Endodermal cell (in vitro differentiated cells): ENCODE measurements around the gene SMIM28. TPM values are rescaled to one million over a fixed set of nuclear protein-coding genes. Genes with fewer than 3 reads are reported as not detected.

ENCODE experiments used
- DNase-seq: peaks from one replicate; pipeline ENCODE4 v3.0.0-alpha.2; 2017
- H3K27ac ChIP-seq: 2 replicates; pipeline ENCODE4 v1.5.1; 2013; ENCODE audit warnings: mild to moderate bottlenecking, low read depth, low read length, moderate library complexity
- H3K27me3 ChIP-seq: 2 replicates; pipeline ENCODE4 v1.6.1; 2013; ENCODE audit warnings: mild to moderate bottlenecking, low read length, moderate library complexity; ENCODE audit not compliant: insufficient read depth, control insufficient read depth, poor library complexity, severe bottlenecking
- H3K36me3 ChIP-seq: 2 replicates; pipeline ENCODE4 v1.7.0; 2013; ENCODE audit warnings: mild to moderate bottlenecking, low read length, moderate library complexity; ENCODE audit not compliant: control insufficient read depth, insufficient read depth
- H3K4me1 ChIP-seq: one replicate; pipeline ENCODE4 v1.7.0; 2013; ENCODE audit warnings: low read length; ENCODE audit not compliant: control insufficient read depth, insufficient read depth
- H3K4me3 ChIP-seq: 2 replicates; pipeline ENCODE4 v1.5.1; 2013; ENCODE audit warnings: mild to moderate bottlenecking, low read length, moderate library complexity
- H3K9ac ChIP-seq: 2 replicates; pipeline ENCODE4 v1.6.1; 2013; ENCODE audit warnings: mild to moderate bottlenecking, low read length, moderate library complexity; ENCODE audit not compliant: poor library complexity, severe bottlenecking; ENCODE audit errors: extremely low read depth
- H3K9me3 ChIP-seq: 2 replicates; pipeline ENCODE4 v1.6.1; 2013; ENCODE audit warnings: mild to moderate bottlenecking, low read length, moderate library complexity; ENCODE audit not compliant: control insufficient read depth
- H3K27ac Mint-ChIP-seq: 2 replicates; pipeline ENCODE4 v1.8.0; 2020; ENCODE audit warnings: mixed read lengths
- H3K27me3 Mint-ChIP-seq: 2 replicates; pipeline ENCODE4 v1.8.0; 2021; ENCODE audit warnings: mild to moderate bottlenecking, mixed read lengths; ENCODE audit not compliant: insufficient read depth
- H3K36me3 Mint-ChIP-seq: 2 replicates; pipeline ENCODE4 v1.8.0; 2020; ENCODE audit warnings: low read depth, mixed read lengths
- H3K4me1 Mint-ChIP-seq: 2 replicates; pipeline ENCODE4 v1.8.0; 2020; ENCODE audit warnings: mixed read lengths
- H3K4me3 Mint-ChIP-seq: 2 replicates; pipeline ENCODE4 v1.8.0; 2020; ENCODE audit warnings: mild to moderate bottlenecking, moderate library complexity, mixed read lengths
- H3K9me3 Mint-ChIP-seq: 2 replicates; pipeline ENCODE4 v1.8.0; 2020; ENCODE audit warnings: mild to moderate bottlenecking, mixed read lengths
- WGBS, 2 experiments: methylation state at CpG; one replicate each; pipeline versions ENCODE4 v1.1.5 to v1.1.7; 2013; ENCODE audit warnings: missing lambda C conversion rate in 2 of 2, mixed read lengths in 1 of 2; ENCODE audit not compliant: insufficient coverage in 1 of 2, insufficient read length in 1 of 2; 5-methylcytosine and 5-hydroxymethylcytosine counted together
- total RNA-seq, 2 donors: library from RNA; stranded (reverse); fragmentation: NEBNext Ultra II Directional in 1 of 2; extraction: Animal tissue kit (Norgen Biotek cat#: 25700) in 1 of 2; gene quantifications; 2 replicates in 1 of 2; 3 replicates in 1 of 2; pipeline ENCODE4 v1.2.1, GENCODE V29; 2021
- TF ChIP-seq, protein P1 (sequence below): fragments of 200-600 bp; sonication (generic); conservative IDR thresholded peaks from 2 replicates; pipeline ENCODE4 v1.5.0; 2021; ENCODE audit warnings: antibody characterized with exemption, mild to moderate bottlenecking

The SMIM28 gene
- total RNA-seq, 2 donors from 2014 or later: 0.33 TPM; not detected in 1

DNA sequence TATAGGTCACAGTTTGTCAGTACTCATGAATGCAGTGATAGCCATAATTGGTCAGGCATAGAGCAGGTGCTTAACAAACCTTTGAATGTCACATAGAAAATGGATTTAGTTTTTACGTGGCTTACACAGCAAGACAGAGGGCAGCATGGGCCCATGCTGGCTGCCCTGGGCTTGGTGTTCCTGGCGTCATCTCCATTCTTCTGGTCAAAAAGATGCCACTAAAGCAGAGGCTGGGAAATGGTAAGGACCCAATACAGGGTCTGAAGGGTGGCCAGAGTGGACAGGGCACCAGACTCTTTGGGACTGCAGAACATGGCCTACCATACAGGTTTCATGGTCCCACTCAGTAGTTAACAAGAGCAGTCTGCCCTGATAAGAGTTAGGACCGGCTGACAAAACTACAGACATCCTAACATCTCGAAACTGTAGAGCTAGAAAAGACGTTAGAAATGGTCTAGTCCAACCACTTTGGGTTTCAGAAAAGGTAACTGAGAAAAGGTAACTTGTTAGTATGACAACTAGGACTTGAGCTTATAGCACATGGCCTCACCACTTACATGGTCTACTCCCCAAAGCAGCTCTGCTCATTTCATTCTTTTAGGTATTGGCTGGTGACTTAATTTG lies 48.9 kb downstream of the SMIM28 start:
- Histone ChIP-seq H3K9ac (no peak overlapping the region), H3K4me1 (no peaks in the 10 kb centered on the region), H3K36me3 (peaks cover 14% of the 10 kb centered on the region), H3K27ac (no peak overlapping the region), H3K4me3 (no peak overlapping the region), H3K9me3 (no peaks in the 10 kb centered on the region), H3K27me3 (no peaks in the 10 kb centered on the region)
- peaks cover 10% of the 10 kb centered on the region for H3K36me3 Mint-ChIP-seq
- no peak for DNase-seq
- no peaks in the 10 kb centered on the region for H3K27me3 Mint-ChIP-seq
- no peaks in the 10 kb centered on the region for H3K4me1 Mint-ChIP-seq
- H3K4me3 Mint-ChIP-seq: no peak overlapping the region
- 90 to 92% methylated on average over 3 to 5 of the region's 5 CpGs for WGBS, 2 experiments
- H3K27ac Mint-ChIP-seq: no peak overlapping the region
- TF ChIP-seq, protein P1, sequence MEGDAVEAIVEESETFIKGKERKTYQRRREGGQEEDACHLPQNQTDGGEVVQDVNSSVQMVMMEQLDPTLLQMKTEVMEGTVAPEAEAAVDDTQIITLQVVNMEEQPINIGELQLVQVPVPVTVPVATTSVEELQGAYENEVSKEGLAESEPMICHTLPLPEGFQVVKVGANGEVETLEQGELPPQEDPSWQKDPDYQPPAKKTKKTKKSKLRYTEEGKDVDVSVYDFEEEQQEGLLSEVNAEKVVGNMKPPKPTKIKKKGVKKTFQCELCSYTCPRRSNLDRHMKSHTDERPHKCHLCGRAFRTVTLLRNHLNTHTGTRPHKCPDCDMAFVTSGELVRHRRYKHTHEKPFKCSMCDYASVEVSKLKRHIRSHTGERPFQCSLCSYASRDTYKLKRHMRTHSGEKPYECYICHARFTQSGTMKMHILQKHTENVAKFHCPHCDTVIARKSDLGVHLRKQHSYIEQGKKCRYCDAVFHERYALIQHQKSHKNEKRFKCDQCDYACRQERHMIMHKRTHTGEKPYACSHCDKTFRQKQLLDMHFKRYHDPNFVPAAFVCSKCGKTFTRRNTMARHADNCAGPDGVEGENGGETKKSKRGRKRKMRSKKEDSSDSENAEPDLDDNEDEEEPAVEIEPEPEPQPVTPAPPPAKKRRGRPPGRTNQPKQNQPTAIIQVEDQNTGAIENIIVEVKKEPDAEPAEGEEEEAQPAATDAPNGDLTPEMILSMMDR: no peak
- no peaks in the 10 kb centered on the region for H3K9me3 Mint-ChIP-seq

GRCh38 chr6:138427701-138428100 lies 50.0 kb downstream of the SMIM28 start:
- TF ChIP-seq, protein P1: no peak
- no peaks in the 10 kb centered on the region for H3K9me3 Mint-ChIP-seq
- Histone ChIP-seq H3K9me3 (no peaks in the 10 kb centered on the region), H3K4me3 (no peak overlapping the region), H3K9ac (no peak overlapping the region), H3K4me1 (no peaks in the 10 kb centered on the region), H3K27me3 (no peaks in the 10 kb centered on the region), H3K27ac (no peak overlapping the region), H3K36me3 (peaks cover 13% of the 10 kb centered on the region)
- DNase-seq: no peak
- no peaks in the 10 kb centered on the region for H3K4me1 Mint-ChIP-seq
- no peak overlapping the region for H3K27ac Mint-ChIP-seq
- peaks cover 9% of the 10 kb centered on the region for H3K36me3 Mint-ChIP-seq
- H3K4me3 Mint-ChIP-seq: no peak overlapping the region
- 95 to 100% methylated on average over 6 to 8 of the region's 8 CpGs for WGBS, 2 experiments
- H3K27me3 Mint-ChIP-seq: no peaks in the 10 kb centered on the region

DNA sequence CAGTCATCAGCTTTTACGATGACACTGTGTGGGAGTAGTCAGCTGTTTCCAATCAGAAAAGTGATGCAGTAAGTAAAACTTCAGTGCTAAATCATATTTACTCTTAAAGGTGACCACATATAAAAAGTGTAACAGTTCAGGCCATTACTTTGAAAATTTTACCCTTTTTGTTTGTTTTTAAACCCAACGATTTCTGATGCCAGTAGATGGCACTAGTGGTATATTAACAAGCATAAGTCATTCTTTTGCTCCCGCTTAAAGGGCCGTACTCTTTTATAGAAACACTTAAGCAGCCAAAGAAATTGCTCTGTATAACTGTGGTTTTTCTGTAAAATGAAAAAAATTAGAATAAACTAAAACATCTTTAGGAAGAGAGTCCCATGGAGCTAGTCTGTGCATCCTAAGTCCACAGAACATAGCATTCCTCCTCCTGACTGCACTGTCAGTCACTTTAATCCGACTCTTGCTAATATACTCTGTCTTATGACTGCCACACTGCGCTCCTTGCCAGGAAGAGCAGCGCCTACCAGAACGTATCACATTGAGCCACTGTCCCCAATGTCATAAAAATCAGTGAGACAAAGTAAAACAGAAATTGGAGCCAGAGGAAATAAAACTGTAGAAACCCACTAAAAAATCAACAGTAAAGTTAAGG lies 51.4 kb downstream of the SMIM28 start:
- H3K4me3 ChIP-seq: no peak overlapping the region
- H3K4me1 ChIP-seq: no peaks in the 10 kb centered on the region
- Mint-ChIP-seq H3K36me3 (peaks cover 9% of the 10 kb centered on the region), H3K4me1 (no peaks in the 10 kb centered on the region), H3K4me3 (no peak overlapping the region), H3K27me3 (no peaks in the 10 kb centered on the region), H3K27ac (no peak overlapping the region), H3K9me3 (no peaks in the 10 kb centered on the region)
- WGBS, 2 experiments: 72 to 80% methylated on average over 6 to 8 of the region's 8 CpGs
- TF ChIP-seq, protein P1: peak; percentile 78
- H3K27me3 ChIP-seq: no peaks in the 10 kb centered on the region
- no peak overlapping the region for H3K27ac ChIP-seq
- DNase-seq: no peak
- no peaks in the 10 kb centered on the region for H3K9me3 ChIP-seq
- no peak overlapping the region for H3K9ac ChIP-seq
- H3K36me3 ChIP-seq: peaks cover 9% of the 10 kb centered on the region
